ENCODE results near the gene OMA1. TPM values are rescaled to one million over a fixed set of nuclear protein-coding genes. Genes with fewer than 3 reads are reported as not detected.

Gene OMA1
- total RNA-seq, 1 donor from 2014 or later = 40.2 TPM

DNA sequence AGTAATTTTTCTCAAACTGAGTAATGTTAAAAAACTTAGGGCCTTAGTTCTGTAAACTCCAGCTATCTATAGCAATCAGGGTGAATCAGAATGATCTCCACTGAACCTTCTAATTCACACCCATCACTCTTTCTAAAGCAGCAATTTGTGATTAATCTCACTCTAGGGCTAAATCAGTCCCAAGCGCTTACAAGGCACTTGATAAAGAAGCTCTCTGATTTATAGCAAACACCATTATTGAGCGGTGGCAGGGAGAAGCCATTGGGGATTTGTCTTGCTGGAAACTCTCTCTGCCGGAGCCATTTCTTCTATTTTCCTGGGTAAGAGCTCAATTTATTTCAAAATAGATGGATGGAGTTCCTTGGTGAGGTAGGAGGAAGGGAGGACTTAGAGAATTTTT, 77.0 kb downstream of the OMA1 start:
- DNase-seq (ENCODE audit: low spot score) (no peak), ATAC-seq (no peak)

DNA sequence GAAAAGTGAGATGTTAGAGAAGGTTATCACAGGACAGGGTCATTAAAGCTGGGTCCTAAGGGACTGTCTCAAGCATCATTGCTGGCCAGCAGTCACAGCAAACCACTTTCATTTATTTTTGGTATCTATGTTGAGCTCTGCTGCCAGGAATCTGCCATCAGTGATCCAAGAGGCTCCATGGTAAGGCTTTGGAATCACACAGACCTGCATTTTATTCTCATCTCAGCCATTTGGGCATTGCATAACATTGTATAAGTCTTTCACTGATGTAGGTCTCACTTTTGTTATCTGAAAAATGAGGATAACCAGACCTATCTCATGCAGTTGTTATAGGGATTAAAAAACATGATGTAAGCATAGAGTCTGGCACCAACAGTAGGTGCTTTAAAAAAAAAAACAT, 77.5 kb downstream of the OMA1 start:
- intact Hi-C loops (cut with DNase I) = no loop called here
- ATAC-seq = no peak
- DNase-seq (ENCODE audit: low spot score) = no peak

More for the DNA sequence above, 77.0 kb downstream of the OMA1 start:
- intact Hi-C loops (cut with DNase I) = no loop called here

DNA sequence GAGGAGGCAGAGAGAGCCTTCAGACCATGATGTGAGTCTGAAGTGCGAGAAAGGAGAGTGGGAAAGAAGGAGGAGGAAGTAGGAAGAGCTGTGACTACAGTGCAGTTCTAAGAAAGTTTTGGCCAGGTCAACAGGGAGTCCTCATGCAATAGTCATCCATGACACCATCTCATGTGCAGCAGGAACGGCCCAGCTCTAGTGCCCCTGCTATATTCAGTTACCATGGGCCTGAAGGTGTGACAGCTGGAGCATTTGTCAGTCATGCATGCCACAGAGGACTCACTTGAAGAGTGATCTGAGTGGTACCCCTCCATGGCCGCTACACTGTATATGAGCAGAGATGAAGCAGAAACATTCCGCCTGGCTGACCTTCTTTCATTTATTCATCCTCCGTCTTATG, 77.9 kb downstream of the OMA1 start:
- intact Hi-C loops (cut with DNase I) = no loop called here
- no peak for ATAC-seq
- no peak for DNase-seq (ENCODE audit: low spot score)

DNA sequence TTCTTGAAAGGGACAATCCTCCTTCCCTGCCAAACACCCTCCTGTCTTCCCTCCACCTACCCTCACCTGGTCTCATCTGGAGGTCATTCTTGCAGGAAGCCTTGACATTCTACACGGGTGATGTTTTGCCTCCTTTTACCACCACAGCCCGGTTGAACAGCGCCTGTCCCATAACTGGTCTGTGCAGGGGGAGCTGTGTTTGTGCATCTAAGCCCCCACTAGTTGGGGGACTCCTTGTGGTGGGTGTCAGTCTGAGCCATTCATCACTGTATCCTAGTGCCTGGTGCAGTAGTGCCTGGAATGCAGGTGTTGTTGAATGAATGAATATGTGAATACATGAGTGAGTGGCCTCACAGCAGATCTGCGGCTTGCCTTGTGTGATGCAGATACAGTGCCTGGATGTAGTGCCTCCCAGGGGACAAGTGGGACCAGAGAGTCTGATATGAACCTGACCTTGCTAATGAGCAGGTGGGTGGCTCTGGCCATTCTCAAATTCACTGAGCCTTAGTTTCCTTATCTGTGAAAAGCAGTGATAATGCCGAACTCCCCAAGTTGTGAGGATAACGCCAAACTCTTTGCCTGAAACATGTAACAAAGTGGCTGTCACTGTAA, 79.8 kb downstream of the OMA1 start:
- DNase-seq (ENCODE audit: low spot score) (no peak), ATAC-seq (no peak)
- intact Hi-C loops (cut with DNase I) = no loop called here

DNA sequence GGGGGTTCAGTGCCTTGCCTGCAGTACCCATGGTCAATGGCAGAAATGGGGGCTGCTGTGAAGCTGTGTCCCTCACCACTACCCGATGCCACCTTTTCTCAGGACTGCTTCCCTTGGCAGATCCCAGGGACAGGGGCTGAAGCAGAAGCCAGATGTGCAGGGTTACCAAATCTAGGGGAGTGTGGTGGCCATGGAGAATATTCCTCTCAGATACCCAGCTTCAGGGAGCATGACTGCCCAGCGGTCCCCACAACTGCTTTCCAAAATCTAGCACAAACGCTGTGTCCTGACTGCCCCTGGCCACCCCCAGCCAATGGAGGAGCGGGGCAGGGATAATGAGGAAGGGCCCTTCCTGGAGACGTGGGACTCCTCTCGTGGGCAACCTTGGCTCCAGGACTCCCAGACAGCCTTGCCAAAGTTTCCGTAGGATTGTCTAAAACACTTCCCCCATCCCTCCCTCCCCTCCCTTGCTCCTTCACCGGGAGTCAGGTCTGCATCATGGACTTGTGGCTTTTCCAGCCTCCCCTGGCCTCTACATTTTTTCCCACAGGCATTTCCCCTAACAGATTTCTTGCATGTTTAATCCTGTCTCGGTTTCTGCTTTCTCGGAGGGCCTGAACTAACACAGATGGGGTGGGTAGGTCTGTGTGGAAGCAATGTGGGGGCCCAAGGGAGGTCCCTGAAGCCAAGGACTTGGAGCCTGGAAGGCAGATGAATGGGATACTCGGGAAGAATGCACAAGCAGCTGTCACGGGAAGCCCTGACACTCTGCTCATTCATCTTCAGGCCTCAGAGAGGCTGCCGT, 80.5 kb downstream of the OMA1 start:
- no peak for DNase-seq (ENCODE audit: low spot score)
- no peak for ATAC-seq
- intact Hi-C loops (cut with DNase I) = no loop called here

DNA sequence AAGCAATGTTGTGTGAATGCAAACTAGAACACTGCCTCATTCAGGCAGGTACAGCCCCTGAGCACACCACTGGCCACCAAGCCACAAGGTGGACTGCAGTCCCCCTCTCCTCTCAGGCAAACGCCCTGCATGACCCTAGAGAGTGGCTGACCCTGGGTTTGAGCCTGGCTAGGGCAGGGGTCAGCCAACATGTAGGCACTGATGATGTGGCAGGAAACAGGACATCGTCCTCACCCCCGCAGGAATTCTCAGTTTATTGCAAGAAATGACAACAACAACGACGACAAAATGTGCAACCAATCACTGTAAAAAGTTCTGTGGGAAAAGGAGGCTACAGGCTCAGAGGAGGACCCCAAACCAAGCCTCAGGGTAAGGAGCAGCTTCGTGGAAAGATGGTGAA, 81.3 kb downstream of the OMA1 start:
- ATAC-seq (no peak), DNase-seq (ENCODE audit: low spot score) (no peak)
- intact Hi-C loops (cut with DNase I) = no loop called here

DNA sequence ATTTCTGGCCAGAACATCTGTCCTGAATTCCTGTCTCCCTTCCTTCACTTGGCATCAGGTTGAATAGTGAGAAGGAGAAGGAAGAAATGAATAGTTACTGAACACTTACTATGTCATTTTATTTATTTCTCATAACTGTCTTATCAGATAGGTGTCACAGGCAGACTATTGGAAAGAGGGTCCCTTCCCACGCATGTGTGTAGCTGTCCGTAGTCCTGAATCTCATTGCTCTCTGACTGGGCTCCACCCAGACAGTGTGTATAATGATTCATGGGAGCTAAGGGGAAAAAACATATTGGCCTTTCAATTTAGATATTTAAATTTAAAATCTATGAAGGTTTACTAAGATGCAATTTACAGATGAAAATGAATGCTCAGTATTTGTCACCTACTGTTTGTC, 86.1 kb downstream of the OMA1 start:
- DNase-seq (ENCODE audit: low spot score) (no peak), ATAC-seq (no peak)
- intact Hi-C loops (cut with DNase I) = no loop called here

DNA sequence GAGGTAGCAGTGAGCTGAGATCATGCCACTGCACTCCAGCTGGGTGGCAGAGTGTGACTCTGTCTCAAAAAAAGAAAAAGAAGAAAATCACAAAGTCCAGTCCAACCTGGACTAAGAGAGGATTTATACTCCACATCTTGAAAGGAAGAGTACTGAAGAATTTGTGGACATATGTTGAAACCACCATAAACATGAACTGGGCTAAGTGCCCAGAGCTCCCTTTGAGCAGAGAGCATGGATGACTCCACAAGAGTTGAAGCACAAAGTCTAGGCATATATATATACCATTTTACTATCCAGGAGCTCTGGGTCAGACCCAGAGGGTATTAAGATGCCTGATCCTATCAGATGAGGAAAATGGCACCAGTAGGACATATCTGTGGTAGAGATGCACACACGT, 86.6 kb downstream of the OMA1 start:
- intact Hi-C loops (cut with DNase I) = no loop called here
- no peak for ATAC-seq
- no peak for DNase-seq (ENCODE audit: low spot score)

DNA sequence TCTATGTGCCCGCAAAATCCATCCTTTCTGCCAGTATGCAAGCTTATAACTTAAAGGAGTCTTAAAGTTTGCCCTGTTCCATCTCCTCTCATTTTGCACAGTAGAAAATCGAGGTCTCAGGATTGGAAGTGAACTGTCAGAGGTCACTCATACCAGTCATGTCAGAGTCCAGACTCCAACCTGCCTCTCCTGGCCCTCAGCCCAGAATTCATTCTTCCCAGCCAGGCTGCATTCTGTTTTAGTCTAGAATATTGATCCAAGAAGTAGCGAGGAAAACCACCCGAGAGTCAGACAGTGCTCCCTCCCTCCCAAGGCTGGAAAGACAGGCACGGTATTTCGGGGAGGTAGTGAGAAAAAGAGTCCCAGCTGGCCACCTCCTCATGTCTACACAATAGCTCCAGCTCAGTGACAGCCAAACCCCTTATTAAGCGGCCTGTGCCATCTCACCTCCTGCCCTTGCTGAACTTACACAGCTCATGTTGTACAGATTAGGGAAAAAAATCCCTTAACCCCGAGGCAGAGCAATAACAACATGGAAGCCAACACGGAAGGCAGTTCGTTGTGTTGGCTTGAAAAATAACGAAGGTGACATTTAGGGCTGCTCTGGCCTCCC, 89.4 kb downstream of the OMA1 start:
- DNase-seq (ENCODE audit: low spot score) (no peak), ATAC-seq (no peak)

DNA sequence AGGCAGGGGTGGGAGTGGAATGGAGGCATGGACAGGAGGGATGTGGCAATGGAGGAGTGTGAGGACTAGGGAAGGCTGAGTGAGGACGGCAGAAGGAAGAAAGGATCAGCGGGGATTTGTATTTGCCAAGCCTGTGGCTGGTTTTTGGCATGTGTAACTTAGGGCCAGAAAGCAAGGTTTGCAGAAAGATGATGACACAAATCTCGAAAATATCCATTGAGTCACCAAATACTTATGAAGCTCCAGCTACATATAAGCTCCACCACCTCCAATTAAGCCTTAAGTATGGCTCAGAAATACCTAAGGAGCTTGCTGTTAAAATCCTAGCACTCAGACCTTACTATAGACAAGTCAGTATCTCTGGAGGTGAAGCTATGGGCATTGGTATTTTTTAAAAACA, 90.1 kb downstream of the OMA1 start:
- intact Hi-C loops (cut with DNase I) = no loop called here
- no peak for ATAC-seq
- no peak for DNase-seq (ENCODE audit: low spot score)

More for the DNA sequence above, 89.4 kb downstream of the OMA1 start:
- intact Hi-C loops (cut with DNase I) = no loop called here

DNA sequence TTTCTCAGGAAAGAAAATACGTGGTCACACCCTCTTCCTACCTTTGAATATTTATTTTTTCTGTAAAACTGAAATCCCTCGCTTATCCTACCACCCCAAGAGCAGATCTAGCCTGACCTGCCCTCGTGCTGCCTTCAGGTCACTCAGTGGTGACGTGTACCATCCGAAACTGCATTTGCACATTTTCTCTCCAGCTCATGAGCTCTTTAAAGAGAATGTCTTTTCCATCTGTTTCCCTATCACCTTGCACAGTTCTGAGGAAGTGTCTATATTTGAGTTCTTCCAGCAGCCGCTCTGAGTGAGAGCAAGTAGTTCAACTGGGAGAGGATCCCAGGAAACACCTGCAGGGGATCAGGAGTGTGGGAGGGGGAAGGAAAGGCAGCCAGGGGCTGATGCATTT, 91.7 kb downstream of the OMA1 start:
- no peak for ATAC-seq
- no peak for DNase-seq (ENCODE audit: low spot score)
- intact Hi-C loops (cut with DNase I) = no loop called here

DNA sequence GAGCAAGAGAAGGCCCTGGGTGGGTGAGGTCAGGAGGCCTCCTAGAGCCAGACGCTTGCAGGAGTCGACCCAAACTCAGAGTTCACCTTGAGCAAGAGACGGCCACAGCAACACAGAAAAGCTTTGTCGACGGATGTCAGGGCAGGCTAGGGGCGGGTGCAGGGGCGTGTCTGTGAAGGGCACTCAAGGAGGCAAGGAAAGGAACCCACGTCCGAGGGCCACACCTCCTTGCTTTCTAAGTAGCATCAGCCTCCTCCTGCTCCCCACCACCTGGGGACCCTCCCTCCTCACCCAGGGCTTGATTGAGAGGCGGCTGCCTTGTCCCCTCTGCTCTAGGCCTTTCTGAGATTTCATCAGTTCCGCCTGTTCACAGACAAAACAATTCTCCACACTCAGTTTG, 92.1 kb downstream of the OMA1 start:
- DNase-seq (ENCODE audit: low spot score) = no peak
- no peak for ATAC-seq
- intact Hi-C loops (cut with DNase I) = no loop called here

DNA sequence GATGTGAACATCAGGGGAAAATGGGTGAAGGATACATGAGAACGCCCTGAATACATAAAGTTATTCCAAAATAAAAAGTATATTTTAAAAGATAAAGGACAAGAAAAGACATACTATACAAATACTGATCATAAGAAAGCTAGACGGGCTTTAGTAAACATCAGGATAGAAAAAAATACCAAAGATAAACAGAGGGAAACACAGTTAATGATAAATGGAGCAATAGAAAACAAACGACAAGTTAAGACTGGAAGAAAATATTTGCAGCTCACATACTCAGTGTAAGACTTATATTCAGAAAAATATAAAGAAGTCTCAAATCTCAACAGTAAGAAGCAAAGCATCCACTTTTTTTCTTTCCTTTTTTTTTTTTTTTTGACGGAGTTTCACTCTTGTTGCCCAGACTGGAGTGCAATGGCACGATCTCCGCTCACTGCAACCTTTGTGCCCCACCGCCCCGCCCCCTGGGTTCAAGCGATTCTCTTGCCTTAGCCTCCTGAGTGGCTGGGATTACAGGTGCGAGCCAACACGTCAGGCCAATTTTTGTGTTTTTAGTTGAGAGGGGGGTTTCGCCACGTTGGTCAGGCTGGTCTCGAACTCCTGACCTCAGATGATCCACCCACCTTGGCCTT, 94.8 kb downstream of the OMA1 start:
- intact Hi-C loops (cut with DNase I) = no loop called here
- no peak for DNase-seq (ENCODE audit: low spot score)

DNA sequence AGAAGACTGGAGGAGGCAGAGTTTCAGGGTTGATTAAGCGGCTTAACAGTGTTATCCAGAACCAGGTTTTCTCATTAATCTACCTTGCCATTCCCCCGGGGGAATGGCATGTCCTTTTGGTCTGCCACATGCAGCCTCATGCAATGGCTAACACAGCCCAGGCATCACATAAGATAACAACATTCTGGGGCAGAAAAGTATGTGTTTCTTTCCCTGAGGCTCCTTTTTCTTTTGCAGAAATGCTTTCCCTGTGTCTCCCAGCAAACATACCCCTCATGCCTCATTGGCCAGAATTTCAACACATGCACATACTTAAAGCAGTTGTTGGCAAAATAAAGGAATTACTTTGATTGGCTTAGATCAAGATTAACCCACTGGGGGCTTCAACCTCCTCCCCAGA, 98.6 kb downstream of the OMA1 start:
- no peak for DNase-seq (ENCODE audit: low spot score)
- ATAC-seq = no peak
- intact Hi-C loops (cut with DNase I) = no loop called here

More for the DNA sequence above, 94.8 kb downstream of the OMA1 start:
- no peak for ATAC-seq

DNA sequence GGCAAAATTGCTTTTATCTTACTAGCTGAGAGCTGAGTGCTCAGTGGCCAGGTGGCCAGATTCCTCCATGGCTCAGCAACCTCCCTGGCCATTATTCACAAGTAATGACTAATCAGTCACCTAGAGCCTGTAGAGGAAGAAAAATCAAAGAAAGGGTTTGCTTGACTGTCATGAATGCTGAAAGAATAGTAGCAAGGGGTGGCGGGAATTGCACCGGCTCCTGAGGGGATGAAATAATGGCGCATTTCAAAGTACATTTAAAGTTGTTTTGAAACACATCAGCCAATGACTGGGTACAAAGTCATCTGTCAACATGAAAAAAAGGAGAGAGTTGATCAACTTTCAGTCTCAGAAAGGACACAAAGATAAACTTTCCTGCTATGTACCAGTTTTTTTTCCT, 99.5 kb downstream of the OMA1 start:
- ATAC-seq = no peak
- intact Hi-C loops (cut with DNase I) = no loop called here
- no peak for DNase-seq (ENCODE audit: low spot score)

DNA sequence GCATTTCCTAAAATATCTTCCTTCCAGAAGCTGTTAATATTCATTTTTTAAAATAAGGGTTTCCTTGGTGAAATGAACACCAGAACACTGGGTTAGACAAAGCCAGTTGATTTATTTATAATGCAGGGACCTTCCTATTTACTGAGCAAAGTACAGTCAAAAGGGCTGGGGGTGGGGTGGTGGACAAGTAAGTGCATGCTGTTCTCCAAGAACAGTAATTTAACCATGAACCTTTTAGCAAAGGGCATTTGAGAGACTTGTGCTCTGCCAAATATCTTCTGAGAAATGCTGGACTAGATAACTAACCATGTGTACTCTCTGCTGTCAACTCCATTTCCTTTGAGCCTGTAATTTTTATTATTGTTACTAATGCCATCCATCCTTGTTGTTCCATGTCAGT, 100.2 kb downstream of the OMA1 start:
- ATAC-seq = no peak
- no peak for DNase-seq (ENCODE audit: low spot score)
- intact Hi-C loops (cut with DNase I) = no loop called here

DNA sequence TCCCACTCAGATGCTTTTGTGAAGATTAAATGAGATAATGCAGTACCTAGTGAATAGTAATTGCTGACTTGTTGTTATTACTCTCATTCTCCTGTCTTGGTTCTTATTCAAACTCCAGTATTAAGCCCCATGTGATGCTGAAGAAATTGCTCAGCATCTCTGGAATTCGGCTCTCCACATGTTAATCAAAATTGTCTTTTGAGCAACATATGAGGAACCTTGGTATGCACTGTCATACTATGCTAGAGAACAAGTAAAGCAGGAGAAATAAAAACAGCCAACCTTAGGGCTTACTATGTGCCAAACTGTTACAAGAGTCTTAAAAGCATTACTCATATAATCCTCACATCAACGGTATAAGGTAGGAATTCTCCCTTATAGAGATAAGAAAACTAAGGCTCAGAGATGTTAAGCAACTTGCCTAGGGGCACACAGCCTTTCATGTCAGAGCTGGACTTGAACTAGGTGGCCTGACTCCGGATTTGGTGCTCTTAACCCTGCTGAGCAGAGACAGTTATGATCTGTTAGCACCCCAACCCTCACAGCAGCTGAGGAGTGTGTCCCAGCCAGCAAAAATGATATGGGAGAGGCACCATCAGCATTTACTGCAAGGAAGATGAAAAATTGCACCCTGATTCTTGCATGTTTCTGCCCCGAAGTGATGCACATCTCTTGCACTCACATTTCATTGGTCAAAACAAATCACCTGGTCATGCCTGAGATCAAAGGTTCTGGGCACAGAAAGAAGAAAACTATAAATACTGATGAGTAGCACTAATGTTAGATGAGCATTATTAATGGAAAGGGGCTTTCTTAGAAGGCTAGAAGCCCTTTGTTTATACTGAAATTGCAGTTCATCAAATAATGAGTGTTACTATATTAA, 102.3 kb downstream of the OMA1 start:
- ATAC-seq (no peak), DNase-seq (ENCODE audit: low spot score) (no peak)
- intact Hi-C loops (cut with DNase I) = no loop called here

DNA sequence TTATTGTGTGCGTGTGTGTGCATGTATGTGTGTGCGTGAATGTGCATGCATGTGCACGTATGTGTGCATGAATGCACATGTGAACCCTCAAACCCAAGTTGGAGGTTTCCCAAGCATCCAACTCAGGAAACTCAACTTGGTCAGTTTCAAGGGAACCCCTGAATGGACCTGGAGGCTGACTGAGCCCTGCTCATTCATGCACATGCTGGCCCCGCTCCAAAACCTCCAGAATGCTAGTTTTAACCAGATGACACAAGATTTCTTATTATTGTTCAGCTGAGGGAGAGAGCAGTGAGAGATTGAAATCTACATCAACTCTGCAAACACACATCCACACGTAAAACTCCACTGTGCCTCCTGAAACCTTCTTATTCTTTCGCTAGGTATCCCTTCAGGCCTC, 104.4 kb downstream of the OMA1 start:
- no peak for ATAC-seq
- no peak for DNase-seq (ENCODE audit: low spot score)
- intact Hi-C loops (cut with DNase I) = no loop called here

DNA sequence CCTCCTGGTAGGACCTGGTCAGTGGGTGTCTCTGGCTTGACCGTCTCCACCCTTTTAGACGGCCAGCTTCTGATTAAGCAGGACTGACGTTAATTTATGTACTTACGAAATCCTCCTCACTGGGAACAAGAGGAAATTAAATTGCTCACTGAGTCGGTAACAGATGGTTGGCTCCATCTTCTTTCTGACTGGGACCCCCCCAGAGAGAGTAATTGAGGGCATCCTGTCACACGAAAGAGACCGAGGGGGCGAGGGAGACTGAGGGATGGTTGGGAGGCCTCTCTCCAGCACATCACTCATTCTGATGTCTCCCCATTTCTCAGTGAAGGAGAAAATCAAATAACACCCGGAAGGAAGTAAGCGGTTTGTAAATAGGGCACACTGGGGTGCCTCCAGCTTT, 104.8 kb downstream of the OMA1 start:
- ATAC-seq = no peak
- intact Hi-C loops (cut with DNase I) = no loop called here
- DNase-seq (ENCODE audit: low spot score) = no peak

All from sciatic nerve (tissue), 2 donors.